Ovary (tissue), 3 donors: ENCODE measurements around the gene ANO1.

ENCODE experiments used
- CTCF ChIP-seq, 3 donors: fragments of 450-650 bp in 2 of 3; fragments of 200-600 bp in 1 of 3; IDR thresholded peaks; one replicate each; pipeline versions ENCODE4 v1.5.1 to v1.8.0; 2016 to 2022; ENCODE audit warnings: antibody characterized with exemption in 3 of 3, mild to moderate bottlenecking in 1 of 3
- POLR2A ChIP-seq: fragments of 450-650 bp; IDR thresholded peaks from one replicate; pipeline ENCODE4 v1.6.1; 2017; ENCODE audit warnings: antibody characterized with exemption, mild to moderate bottlenecking, moderate library complexity
- donor health status: DM: no; HTN: no; CAD: no.

- TF ChIP-seq CTCF (IDR thresholded peaks at IDR 0.05) (no peak), POLR2A (no peak)
These were observed 39.5 kb downstream of the ANO1 start for GRCh38 chr11:70117567-70118145.
